Fibroblast of mammary gland (primary cell): ENCODE data around the gene CPEB3.

Experiments
- DNase-seq: peaks from one replicate; pipeline ENCODE4 v3.0.0-alpha.2; 2010; ENCODE audit warnings: low read depth
- H3K4me3 ChIP-seq: 2 replicates; pipeline ENCODE4 v1.5.1; 2011; ENCODE audit warnings: low read depth, mild to moderate bottlenecking, low read length, moderate library complexity; ENCODE audit not compliant: control insufficient read depth
- TF ChIP-seq, protein P1 (sequence below): conservative IDR thresholded peaks from 2 replicates; pipeline ENCODE4 v1.5.1; 2011; ENCODE audit warnings: low read depth, low read length, inconsistent platforms; ENCODE audit not compliant: control insufficient read depth, insufficient read depth

Gene CPEB3

DNA sequence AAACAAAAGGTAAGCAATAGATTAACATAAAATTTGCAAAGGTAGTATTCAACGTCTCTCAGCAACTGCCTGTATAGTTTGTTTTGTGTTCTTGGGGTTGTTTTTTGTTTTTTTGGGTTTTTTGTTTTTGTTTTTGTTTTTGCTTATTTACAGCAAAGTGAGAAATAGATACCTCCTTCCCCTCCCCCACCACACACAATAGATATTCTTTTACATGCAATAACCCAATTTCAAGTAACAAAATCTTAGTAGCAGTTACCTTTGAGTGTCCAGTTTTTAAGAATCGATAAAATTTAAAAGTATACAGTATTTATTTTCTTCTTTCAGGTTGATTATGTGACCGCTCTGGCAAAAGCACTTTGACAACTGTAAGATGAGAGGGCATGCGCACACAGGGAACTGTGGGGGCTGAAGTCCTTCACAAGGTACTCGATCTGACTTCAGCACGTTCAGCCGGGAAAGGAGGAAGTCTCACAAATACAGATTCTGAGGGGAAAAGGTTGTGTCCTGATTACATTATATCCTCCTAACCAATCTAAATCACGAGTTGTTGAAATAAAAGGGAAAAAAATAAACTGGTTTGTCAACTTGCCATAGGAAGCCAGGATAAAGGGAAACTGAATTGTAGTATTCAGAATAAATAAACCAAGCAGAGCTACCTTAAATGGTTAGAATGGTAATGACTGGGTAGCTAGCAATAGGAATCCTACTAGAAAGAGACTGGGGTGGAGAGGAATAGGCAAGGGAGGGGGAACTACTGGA is 47.8 kb downstream of the CPEB3 start:
- DNase-seq = peak; percentile 33
- TF ChIP-seq, protein P1, sequence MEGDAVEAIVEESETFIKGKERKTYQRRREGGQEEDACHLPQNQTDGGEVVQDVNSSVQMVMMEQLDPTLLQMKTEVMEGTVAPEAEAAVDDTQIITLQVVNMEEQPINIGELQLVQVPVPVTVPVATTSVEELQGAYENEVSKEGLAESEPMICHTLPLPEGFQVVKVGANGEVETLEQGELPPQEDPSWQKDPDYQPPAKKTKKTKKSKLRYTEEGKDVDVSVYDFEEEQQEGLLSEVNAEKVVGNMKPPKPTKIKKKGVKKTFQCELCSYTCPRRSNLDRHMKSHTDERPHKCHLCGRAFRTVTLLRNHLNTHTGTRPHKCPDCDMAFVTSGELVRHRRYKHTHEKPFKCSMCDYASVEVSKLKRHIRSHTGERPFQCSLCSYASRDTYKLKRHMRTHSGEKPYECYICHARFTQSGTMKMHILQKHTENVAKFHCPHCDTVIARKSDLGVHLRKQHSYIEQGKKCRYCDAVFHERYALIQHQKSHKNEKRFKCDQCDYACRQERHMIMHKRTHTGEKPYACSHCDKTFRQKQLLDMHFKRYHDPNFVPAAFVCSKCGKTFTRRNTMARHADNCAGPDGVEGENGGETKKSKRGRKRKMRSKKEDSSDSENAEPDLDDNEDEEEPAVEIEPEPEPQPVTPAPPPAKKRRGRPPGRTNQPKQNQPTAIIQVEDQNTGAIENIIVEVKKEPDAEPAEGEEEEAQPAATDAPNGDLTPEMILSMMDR = no peak
- H3K4me3 ChIP-seq = peak overlapping the region; percentile 9

DNA sequence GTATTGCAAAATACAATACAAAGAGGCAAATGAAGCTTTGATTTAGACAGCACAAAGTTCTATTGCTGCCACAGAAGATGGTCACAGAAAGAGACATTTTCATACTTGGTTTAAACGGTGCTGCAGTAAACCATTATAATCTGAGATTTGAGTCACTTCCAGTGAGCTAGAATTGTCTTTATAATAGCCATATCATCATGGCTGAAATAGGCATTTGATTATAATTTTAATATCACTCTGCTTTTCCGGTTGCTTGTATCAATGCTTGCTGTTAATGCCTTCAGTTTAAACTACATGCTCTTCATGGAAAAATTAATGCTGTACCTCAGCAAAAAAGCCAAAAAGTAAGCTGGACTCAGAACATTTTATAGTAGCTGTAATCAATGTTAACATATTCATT is 48.5 kb downstream of the CPEB3 start:
- TF ChIP-seq, protein P1 = no peak
- H3K4me3 ChIP-seq = no peak overlapping the region
- DNase-seq = no peak

- DNase-seq = no peak
- no peak overlapping the region for H3K4me3 ChIP-seq
- TF ChIP-seq, protein P1 = no peak
Observed at GRCh38 chr10:92241501-92241900, 49.4 kb downstream of the CPEB3 start.

GRCh38 chr10:92241158-92241500 is 49.7 kb downstream of the CPEB3 start:
- no peak for DNase-seq
- TF ChIP-seq, protein P1 = no peak

DNA sequence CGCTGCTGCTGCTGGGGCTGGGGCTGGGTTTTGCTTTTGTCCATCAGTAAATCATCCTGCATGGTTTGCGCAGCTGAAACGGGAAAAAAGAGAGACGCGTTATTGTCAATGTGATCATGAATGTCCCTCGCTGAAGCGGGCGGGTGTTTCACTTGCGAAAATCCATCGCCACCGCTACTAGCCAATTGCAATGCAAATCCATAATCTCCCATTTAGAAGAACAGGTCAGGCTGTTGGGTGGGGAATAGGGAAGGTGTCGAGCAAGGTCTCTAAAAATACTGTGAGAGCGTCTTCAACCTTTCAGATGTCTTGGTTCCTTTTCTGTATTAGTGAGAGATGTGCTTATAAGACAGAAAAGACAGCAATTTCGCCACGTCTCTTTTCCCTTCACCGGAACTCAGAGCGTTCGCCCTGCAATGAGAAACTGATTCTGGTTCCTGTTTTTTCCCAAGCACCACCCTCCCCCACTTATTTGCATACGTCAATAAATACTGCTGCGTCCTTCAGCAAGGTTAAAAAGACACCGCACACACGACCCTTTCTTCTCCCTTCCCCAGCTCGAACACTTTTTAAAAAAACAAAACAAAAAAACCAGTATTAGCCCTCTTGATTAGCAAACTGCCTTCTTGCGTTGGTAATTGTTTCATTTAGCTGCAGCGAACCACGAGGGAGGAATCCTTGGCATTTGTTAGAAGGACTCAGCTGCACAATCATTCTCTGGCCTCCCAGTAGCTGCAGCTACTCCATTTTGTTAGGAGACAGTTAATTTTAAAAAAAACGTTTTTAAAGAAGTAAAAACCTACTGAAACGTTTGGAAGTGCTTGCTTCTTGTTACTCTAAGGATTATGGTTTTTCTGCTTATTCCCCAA is 50.4 kb downstream of the CPEB3 start:
- peak; percentile 64 for DNase-seq

More at GRCh38 chr10:92241158-92241500, 49.7 kb downstream of the CPEB3 start:
- H3K4me3 ChIP-seq = peak overlapping the region; percentile 79

DNA sequence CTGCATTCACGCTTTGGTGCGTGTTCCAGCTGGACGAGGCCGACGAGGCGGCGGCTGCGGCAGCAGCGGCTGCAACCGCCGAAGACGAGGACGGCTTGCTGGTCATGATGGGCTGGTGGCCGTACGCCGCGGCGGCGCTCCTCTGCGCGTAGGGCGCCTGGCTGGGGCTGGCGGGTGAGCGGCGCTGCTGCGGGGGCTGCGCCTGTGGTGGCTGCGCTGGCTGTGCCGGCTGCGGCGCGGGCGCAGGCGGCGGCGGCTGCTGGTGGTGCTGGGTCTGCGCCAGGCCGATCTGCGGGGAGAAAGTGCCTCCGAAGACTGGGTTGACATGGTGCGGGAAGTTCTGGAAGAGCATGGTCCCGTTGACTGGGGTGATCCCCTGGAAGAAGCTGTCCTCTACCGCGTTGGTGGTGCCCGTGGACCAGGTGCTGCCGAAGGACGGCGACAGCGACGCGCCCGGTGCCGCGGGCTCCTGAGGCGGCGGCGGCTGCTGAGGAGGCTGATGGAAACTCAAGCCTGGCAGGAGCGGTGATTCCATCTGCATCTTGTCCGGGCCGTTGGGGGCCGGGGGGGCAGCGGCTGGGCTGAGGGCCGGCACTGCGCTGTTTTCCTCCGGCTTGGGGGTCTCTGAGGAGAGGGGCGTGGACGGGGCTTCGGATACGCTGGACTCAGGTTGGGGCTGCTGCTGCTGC is 51.1 kb downstream of the CPEB3 start:
- peak overlapping the region; percentile 79 for H3K4me3 ChIP-seq
- TF ChIP-seq, protein P1 = no peak
- DNase-seq = no peak

More for the DNA sequence above, 50.4 kb downstream of the CPEB3 start:
- H3K4me3 ChIP-seq = peak overlapping the region; percentile 79
- TF ChIP-seq, protein P1 = no peak
